NCI-H2196 (cell line): Measurements from ENCODE around the gene ARHGAP10.

Experiments used
- DNase-seq: peaks from one replicate; lab custom pipeline; 2025; ENCODE audit not compliant: unreplicated experiment; lab: John Stamatoyannopoulos, UW

The ARHGAP10 gene

DNA sequence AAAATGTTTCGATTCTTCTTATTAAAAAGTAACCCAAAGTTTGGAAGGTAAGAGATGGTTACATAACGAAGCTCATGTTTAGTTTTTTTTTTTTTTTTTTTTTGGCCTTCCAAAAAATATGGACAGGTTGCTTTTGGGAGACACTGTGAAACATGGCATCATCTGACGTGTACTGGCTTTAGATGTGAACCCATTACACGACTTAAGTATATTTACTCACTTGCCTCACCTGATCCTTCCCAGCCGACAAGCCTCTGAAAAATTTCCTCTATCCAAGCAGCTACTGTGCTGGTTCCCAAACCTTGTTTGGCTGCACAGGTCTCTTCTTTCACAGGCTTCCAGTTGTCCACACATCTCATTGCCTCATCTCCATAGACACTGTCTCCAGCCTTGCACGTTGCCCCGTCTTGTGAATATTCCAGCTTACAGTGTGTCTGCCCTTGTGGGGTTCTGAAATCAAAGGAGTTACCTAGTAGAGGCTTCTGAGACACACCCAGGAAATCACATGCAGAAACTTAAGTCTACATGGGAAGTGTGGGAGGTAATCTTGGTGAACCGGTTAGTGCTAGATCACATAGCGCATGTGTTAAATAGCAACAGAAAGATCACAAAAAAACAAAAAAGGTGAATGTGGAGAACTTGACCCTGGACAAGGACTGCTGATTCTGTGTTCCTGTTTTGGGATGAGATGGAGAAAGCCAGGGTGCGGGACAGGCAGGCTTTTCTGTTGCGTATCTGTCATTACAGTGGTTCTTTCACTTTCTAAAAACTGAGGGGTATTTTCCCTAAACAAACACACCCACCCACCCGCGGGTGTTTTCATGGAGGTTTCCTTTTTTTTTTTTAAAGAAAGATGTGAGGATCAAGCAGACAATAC lies 328.6 kb downstream of the ARHGAP10 start:
- no peak for DNase-seq

DNA sequence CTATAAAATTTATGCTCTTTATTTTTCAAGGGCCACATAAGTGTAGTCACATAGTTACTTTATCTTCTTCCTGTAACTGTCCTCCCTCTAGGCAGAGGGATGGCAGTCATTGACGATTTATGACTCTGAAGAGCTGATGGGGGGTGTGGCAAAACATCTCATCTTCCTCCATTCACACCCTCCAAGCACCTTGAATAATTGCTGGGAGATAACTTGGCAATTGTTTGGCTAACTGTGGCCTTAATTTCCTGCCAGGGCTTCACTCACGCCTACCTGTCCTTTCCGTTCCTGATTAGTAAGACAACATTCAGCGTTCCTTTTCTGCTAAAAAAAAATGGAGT lies 329.2 kb downstream of the ARHGAP10 start:
- DNase-seq, result no peak

DNA sequence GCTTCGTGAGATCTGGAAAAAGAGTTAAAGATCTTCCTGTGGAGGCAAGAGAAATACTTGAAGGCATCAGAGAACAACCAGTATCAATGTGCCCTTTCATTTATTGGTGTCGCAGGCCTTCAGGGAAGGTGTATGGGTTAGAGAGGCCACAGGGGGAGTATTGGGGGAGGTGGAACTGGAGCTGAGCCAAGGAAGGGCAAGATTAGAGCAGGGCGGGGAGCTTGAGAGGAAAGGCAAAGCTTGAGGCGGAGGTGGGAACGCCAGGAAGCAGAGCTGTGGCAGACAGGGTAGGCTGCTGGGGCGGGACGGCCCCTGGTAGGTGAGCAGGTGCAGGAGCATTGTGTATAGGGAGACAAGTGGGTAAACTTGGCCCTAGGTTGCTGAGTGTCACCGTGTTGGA lies 329.9 kb downstream of the ARHGAP10 start:
- DNase-seq, result no peak

GRCh38 chr4:148062301-148062950 lies 330.5 kb downstream of the ARHGAP10 start:
- no peak for DNase-seq

- no peak for DNase-seq
These were observed 332.6 kb downstream of the ARHGAP10 start for GRCh38 chr4:148064451-148064850.

DNA sequence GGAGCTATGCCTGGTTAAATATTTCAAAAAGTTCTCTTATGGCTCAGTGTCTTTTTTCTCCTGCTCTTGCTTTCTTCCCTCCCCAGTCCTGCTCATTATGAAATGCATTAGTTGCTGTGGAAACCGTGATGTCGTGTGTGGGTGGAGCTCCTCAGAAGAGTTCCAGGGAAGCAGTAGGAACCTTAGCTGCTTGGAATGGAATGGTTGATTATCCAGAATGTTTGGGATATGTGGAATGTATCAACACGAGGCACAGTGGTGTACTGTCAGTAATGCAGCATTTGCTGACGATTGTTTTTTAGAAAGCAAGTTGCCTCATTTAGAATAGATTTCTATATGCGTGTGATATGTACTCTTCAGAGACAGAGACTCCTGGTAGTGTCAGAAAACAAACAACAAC lies 333.2 kb downstream of the ARHGAP10 start:
- no peak for DNase-seq

- no peak for DNase-seq
These were observed 335.5 kb downstream of the ARHGAP10 start for GRCh38 chr4:148067301-148067916.

- no peak for DNase-seq
These were observed 336.4 kb downstream of the ARHGAP10 start for GRCh38 chr4:148068065-148068911.

DNA sequence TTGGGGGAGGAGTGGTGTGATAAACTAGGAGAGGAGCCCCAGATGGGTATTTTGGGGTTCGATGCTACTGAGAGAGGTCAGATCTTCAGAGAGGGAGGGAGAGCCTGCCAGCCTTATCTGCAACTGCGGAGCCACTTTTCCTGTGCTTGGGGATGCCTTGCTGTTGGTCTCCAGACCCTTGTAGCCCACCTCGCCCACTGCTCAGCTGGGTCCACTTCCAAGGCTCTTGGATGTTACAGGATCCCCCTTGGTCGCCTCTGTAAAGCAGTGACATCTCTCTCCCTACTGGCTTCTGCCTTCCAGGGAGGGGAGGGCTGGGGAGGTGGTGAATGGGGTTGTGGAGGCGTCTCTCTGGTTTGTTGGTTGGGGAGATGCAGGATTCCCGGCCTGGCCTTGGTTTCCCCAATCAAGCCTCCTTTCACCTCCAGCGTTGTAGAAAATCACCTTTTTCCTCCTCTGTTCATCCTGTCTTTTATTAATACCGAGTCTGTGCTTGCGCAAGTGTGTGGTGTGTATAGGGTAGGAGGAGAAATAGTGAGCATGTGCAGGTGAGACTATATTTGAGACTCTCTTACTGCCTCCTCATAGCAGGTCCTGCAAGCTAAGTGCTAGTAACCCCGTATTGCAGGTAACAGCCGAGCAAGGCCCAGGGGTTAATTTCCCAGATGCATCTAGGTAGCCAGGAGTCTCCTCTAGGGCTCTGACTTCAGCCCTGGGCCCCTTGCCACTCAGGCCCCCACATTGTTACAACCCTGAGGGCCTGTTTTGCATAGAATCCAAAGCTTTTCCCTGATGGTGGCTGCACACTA lies 337.4 kb downstream of the ARHGAP10 start:
- no peak for DNase-seq

DNA sequence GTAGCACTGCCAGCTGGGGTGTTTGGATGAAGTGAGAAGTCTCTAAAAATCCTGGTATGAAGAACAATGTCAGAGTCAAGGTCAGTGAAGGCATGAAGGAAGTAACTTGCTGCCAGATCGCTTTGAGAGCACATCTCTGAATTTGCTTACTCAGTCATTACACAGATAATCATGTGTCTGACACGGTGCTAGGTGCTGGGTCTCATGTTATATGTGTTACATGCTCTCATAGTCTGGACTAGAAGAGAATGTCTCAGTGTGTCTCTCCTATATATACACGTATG lies 337.9 kb downstream of the ARHGAP10 start:
- no peak for DNase-seq

DNA sequence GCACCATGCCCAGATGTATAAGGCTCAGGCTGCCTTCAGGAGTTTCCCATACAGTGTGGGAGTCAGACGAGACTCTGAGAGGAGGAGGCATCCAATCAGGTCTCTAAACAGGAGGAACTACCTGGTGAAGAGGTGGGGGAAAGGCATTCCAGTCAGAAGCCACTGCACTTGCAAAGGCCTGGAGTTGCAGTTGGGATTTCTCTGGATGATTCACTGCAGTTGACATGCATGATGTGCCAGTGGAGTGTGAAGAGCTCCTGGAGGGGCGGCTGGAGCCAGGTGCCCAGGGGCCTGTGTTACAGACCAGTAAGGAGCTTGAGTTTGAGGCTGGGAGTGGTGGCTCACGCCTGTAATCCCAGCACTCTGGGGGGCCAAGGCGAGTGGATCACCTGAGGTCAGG lies 339.1 kb downstream of the ARHGAP10 start:
- DNase-seq, result no peak

DNA sequence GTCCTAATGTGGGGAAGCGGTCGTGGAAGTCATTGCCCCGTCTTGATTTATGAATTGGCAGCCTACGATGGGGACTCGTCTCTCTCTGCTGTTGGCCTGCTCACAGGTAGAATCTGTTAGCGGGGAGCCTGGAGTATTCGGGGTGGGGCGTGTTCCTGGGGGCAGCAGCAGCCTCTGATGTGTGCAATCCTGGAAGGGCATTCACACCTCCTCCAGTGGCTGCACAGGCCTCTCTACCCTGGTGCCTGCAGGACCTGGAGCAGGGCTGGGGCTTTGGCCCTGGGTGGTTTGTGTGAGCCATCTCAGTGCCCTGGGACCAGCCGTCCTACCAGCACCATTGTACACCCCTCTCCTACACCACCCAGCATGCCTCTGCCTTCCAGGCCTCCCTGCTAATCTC lies 340.9 kb downstream of the ARHGAP10 start:
- no peak for DNase-seq

DNA sequence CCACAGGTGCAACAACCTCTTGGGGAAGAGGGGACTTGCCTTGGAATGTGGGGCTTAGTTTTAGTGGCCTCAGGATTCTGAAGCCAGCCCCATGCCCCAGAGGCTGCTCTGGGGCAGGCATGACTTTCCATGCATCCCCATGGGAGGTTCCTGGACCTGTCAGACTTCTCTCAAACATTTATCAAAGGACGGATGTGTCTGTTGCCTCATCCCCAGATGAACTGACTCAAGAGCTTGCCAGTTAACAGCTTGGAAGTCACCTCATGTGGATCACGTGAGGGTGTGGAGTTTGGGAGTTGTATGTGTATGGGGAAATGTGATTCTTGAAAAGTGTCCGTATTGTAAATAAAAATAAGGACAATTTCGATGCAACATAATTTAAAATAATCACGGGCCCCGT lies 341.5 kb downstream of the ARHGAP10 start:
- no peak for DNase-seq

DNA sequence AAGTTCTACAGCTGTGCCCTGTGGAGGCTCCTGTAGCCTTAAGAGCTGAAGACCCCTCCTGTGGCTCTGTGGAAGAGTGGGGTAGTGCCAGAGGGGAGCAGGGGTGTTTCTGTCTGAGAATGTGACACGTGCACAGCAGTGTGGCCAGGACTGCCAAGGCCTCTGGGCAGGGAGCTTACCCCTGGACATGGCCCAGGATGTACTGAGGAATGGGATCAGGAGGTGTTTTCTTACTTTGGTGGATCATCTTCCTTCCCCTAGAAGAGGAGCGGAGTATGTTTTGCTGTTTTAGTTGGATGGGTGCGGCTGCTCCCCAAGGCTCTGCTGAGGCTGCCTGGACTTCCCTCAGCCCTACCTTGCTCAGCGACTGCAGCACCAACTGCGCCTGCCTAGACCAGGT lies 342.6 kb downstream of the ARHGAP10 start:
- DNase-seq, result no peak

DNA sequence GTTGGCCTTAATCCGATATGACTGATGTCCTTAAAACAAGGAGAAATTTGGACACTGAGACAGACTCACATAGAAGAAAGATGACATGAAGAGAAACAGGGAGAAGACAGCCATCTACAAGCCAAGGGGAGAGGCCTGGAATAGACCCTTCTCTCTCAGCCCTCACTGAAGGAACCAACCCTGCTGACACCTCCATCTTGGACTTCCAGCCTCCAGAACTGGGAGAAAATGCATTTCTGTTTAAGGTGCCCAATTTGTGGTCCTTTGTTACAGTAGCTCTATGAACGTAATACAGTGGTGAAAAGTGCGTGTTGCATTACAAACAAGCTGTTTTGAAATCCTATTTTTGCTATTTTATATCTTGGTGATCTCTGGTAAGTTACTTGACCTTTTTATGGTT lies 343.6 kb downstream of the ARHGAP10 start:
- no peak for DNase-seq

DNA sequence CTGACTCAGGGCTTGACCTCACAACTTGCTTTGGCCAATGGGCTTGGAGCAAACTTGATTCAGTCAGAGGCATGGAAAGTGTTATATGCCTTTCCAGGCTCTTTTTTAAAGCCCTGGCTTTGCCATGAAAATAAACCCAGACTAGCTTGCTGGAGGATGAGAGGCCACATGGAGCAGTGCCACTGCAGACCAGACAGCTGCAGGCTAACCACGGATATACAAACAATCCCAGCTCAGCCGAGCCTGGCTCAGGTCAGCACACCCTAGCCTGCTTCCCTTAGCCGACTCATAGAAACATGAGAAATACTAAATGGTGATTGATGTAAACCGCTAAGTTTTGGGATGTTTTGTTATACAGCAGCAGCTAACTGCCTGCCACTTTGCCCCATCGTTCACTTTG lies 345.1 kb downstream of the ARHGAP10 start:
- no peak for DNase-seq

- DNase-seq, result no peak
These were observed 345.7 kb downstream of the ARHGAP10 start for GRCh38 chr4:148077581-148077980.

GRCh38 chr4:148078061-148078460 lies 346.2 kb downstream of the ARHGAP10 start:
- DNase-seq, result no peak

- no peak for DNase-seq
These were observed 348.1 kb downstream of the ARHGAP10 start for GRCh38 chr4:148079961-148080360.

- DNase-seq, result no peak
These were observed 349.4 kb downstream of the ARHGAP10 start for GRCh38 chr4:148081267-148081666.

DNA sequence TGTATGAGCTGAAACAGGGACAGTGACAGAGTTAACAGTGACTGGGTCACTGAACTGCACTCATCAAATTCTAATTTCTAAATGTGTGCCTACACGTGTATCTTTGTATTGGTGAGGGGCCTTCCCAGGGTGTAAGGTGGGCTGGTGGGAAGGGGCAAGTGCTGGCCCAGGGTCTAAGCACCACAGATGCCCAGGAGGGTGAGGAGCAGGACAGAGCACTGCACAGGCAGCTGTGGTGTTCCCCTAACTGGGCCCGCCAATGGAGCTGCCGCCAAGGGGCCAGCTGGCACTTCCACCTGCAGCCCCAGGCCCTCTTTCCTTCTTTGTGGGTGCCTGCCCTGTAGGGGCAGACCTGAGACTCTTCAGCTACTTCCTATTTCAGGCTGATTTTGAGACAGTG lies 349.9 kb downstream of the ARHGAP10 start:
- no peak for DNase-seq
